ENCODE measurements around the gene OPCML.

GRCh38 chr11:132455044-132455443 lies 1077.3 kb downstream of the OPCML start:
- no peak for TF ChIP-seq CTCF (IDR thresholded peaks at IDR 0.05)
- TF ChIP-seq POLR2A (IDR thresholded peaks at IDR 0.05) = no peak
